ENCODE measurements around the gene DIO2.

Gene DIO2

DNA sequence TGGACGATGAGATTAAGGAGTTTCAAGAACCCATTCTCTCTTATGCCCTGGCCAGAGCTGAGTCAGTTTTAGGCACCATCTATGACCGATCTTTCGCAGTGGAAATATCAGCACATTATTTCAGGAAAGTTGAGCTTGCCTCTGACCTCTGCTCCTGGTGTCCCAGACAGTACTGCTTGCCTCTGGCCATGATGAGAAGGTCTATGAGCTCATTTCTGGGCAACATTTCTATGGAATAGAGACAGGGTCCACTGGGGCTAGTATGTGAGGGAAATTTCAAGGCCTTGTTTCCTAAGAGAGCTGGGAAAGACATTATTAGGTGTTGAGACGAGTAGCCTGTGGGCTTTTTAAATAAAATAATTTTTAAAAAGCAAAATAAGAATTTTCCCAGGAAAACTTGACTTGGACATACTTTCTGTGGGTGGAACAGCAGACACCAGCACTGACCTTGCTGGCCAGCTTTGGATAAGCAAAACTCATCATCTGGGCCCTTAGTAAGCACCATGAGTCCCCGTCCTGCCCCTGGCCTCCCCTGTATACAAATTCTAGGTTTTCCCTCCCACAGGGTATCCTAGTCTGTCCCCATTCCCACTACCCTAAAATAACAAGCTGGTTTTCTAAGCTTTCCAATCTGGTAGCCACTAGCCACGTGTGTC, 43.4 kb downstream of the DIO2 start:
- no peak for DNase-seq

DNA sequence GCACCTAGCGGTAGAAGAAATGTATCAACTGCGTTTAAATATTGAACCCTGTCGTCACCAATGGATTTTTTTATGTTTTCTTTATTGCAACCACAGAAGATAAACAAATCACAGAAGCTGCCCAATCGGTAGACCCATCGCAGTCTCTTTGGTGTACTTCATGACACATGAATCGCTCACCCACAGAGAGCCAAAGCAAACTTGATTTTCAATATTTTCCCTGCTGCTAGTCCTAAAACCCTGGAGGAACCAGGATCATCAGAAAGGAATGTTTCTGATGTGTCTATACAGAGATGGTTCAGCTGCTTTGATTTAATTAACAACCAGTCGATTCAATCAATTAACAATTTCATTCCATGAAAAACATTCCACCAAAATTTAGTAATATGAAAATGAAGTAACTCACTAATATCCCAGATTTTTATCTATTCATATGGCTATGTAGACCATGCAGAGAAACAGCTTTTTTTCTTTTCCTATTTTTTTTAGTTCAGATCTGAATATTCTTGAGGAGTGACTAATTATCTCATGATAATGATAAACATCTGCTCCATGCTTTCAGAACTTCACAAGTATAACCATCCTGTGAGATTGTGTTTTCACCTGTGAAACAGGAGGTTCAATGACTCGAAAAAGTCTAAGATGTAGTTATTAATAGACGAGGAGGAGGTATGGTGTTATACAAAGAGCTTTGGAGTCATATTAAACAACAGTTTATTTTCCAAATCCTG, 46.1 kb downstream of the DIO2 start:
- no peak for DNase-seq

DNA sequence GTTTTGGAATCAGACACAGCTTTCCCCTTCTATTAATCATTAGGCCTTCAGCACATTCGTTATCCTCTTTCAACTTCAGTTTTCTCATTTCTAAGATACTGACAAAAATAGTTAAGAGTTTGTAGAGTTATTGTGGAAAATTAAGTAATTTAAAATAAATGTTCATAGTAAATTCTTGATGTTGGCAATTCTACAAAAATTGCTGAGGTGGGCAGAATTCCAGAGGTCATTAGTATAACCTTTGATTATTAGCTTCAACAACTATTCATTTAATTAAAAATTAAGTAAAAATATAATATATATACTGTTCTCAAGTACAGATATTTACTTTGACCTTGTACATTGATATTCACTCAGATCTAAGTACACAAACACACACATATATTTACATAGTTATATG, 58.5 kb downstream of the DIO2 start:
- no peak for DNase-seq

DNA sequence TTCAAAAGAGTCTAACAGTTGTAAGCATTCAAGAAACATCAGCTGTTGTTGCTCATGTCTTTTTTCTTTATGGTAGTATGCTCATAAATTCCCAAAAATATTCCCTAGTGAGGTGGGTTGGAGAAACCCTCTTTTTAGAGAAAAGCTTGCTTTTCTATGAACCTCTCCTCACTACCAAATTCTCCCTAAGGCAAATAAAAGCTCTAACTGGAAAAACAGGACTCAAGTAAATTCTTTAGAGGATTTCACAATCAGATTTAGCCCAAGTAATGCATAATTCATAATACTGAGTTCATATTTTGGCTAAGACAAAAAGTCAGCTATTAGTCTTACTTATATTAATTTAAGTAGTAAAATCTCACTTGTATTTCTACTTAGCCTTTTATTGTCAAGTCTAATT, 59.1 kb downstream of the DIO2 start:
- DNase-seq = no peak

DNA sequence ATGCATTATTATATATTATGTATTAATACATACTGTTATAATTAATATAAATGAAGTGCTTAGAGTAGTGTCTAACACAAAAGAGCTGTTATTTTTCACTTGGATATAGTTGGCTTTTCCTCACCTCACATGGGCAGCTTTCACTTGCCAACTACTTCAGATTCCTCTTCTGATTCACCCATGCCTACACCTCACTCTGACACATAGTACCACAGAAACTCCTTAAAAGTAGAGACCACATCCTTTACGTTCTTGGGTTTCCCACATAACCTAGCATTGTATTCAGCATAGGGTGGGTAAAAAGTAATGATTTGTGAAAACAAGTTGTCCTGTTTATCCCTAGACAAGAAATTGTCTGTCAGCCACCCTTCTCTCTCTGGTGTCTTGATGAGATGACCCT, 61.0 kb downstream of the DIO2 start:
- no peak for DNase-seq
